LoVo (cell line): Measurements from ENCODE around the gene KSR2.

ENCODE experiments used
- DNase-seq: peaks from one replicate; pipeline ENCODE4 v3.0.0-alpha.2; 2016; ENCODE audit warnings: low spot score

The KSR2 gene

GRCh38 chr12:117528538-117528937 is 440.3 kb downstream of the KSR2 start:
- no peak for DNase-seq

- no peak for DNase-seq
Observed at GRCh38 chr12:117527479-117527855, 441.3 kb downstream of the KSR2 start.

GRCh38 chr12:117526757-117527478 is 441.9 kb downstream of the KSR2 start:
- no peak for DNase-seq

DNA sequence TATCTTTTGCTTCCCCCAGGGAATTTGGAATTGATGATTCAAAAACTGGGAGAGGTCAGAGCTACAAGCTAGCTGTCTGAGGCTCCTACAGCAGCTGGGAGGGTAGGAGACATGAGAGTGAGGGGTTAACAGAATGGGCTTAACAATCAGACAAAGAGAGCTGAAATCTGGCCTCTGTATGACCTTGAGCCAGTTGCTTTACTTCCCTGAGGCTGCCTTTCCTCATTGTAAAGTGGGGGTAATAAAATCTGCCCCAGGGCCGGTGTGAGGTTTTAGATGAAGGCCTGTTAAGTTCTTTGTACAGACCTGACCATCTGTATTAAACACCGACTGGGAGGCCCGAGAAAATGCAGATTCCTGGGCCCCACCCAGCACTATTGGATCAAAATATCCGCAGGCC is 443.0 kb downstream of the KSR2 start:
- DNase-seq = no peak

DNA sequence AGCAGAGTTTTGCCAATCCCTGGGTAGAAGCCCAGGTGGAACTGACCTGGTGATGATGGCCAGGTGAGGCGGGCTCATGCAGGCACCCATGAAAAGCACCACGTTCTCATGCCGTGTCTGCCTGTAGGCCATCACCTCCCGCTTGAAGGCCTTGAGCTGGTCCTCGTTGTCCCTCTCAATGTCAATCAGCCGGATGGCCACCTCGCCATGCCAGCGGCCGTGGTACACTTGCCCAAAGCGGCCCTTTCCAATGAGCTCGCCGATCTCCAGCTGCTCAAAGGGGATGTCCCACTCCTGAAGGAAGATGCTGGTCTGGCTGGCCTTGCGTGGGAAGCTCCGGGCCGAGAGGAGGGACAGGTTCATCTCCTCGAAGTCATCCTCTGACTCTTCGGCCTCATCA is 444.0 kb downstream of the KSR2 start:
- DNase-seq = no peak

- no peak for DNase-seq
Observed at GRCh38 chr12:117523971-117524370, 444.8 kb downstream of the KSR2 start.

DNA sequence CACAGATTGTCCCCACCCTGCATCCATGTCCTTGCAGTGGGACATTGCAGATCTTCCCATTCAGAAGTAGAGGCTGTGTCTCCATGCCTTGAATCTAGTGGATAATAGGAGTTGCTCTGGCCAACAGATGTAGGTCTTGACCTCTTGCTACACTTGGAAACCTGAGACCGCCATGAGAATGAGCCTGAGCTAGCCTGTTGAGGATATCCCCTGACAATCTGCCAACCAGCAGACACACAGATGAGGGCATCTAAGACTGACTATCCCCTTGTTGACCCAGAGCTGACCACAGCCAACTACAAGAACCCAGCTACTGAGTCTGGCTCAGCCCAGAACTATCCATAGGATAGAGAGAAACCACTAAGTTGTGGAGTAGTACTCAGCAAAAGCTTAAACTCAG is 446.2 kb downstream of the KSR2 start:
- DNase-seq = no peak

DNA sequence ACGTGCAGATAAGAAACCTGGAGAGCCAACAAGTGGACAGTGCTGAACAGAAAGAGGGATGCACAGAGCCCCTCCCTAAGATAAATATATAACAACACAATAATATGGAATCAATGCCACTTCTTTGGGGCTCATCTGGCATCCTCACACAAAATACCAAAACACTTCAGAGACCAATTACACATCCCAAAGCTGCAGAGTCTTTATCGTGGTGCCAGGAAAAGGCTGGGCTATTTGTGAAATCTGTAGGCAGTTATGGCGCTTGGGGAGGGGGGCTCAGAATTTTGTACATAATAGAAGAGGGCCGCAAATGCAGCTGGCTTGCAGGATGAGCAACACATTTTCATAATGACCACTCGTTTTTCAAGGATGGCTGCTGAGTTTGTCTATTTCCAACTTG is 446.9 kb downstream of the KSR2 start:
- DNase-seq = no peak

- DNase-seq = no peak
Observed at GRCh38 chr12:117521346-117521745, 447.4 kb downstream of the KSR2 start.

DNA sequence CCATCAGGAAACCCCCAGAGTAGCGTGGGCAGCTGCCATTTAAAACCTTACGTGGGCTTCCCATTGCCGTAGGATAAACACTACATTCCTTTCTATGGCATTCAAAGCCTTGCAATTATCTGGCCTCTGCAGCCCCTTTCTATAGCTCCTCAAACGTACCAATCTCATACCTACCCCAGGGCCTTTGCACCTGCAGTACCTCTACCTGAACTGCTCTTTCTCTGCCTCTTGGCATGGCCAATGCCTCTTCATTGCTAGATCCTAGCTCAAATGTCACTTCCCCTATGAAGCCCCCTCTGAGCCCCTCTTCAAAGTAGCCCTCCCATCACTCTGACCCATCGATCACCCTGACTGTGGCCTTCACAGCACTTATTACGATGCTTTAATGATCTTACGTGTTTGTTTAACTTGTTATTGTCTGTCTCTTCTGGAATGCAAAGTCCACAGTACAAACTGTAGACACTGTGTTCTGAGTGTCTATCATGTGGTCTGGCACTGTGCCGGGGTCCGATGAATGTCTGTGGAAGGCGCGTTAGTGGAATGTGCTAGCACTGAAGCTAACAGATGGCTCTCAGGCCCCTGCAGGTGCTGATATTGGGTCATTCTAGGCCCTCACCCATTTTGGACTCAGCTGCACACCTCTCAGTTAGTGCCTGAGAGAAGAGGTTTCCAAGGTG is 450.1 kb downstream of the KSR2 start:
- no peak for DNase-seq

DNA sequence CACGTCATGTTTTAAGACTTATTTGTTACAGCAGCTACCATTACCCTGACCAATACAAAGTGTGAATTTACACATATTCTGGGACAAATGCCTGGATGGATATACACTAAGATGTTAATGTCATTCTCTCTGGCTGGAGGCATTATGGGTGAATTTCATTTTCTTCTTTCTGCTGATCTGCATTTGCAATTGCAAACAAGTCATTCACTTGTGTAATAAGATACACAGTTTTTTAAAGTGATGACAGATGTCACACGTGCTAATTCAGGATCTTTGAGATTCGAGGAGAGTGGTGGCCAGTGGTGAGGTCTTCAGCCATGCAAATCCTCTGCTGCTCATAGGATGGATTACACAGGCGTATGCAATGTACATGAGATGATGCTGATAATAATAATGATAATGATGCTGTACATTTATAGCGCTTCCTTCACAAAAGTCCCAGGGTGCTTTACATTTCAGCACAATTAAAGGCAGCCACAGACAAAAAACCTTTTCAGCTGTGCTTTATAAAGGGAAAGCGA is 451.5 kb downstream of the KSR2 start:
- DNase-seq = no peak

- DNase-seq = no peak
Observed at GRCh38 chr12:117516034-117516433, 452.8 kb downstream of the KSR2 start.

- no peak for DNase-seq
Observed at GRCh38 chr12:117514016-117514415, 454.8 kb downstream of the KSR2 start.

DNA sequence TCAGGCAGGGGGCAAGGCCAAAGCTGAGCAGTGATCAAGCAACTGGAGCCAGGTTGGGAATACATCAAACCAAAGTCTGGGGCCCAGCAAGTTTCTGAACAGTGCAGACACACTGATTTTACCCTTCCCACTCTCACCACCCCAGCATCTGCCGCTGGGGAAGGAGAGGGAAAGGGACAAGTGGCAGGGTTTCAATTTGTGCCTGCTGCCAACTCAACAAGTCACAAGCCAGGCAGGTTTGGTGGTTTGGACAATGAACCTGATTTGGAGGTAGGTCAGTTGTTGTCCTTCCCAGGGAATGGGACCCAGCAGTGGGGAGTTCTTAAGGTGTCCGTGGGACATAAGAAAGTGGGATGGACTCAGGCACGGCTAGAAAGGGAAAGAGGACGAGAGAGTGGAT is 455.4 kb downstream of the KSR2 start:
- DNase-seq = no peak

GRCh38 chr12:117508468-117508867 is 460.3 kb downstream of the KSR2 start:
- no peak for DNase-seq

- no peak for DNase-seq
Observed at GRCh38 chr12:117507548-117507947, 461.2 kb downstream of the KSR2 start.

DNA sequence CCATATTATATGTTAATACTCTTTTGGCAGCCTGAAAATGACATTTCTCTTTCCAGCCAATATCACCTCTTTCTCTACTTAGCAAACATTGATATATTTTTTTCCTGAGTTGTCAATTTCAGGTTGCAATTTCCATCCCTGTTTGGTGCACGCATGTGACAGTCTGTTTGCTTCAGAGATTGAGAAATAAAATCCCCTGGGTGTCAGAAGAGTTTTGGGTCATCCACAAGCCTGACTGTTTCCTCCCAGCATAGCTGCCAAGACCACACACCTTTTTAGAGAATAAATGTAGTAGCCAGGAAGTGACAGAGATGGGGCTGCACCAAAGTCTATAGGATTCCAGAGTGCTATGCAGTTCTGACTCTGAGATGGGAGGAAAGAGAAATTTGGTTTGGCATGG is 462.5 kb downstream of the KSR2 start:
- no peak for DNase-seq

GRCh38 chr12:117502633-117503032 is 466.2 kb downstream of the KSR2 start:
- no peak for DNase-seq

GRCh38 chr12:117502233-117502632 is 466.6 kb downstream of the KSR2 start:
- no peak for DNase-seq

DNA sequence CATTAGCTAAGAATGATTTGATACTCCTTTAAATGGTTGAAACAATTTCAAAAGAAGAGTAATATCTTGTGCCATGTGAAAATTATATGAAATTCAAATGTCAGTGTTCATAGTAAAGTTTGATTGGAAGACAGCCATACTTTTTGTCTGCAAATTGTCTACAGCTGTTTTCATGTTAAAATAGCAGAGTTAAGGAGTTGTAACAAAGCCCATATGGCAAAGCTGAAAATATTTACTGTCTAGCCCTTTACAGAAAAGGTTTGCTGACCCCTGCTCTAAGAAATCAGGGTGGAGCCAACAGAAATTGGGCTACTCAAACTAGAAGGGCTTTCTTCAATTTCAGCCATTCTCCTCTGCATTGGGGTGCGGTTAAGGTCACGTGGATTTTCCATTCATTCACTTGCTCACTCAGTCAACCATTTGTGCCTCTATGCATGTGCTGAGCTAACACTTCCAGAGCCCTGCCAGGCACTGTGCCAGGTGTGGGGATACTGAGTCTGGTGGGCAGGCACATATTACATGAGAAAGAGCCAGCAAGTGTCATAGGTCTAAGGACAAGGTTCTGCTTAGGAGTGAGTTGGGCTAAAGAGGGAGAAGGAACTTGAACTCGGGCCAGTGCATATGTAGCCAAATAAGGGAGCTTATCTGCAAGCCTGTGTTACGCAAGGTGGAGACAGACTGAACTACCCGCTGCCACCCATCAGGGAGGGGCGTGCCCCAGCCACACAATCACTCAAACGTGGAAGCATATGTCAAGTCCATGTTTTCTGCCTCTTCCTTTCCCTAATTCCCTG is 467.5 kb downstream of the KSR2 start:
- DNase-seq = no peak

DNA sequence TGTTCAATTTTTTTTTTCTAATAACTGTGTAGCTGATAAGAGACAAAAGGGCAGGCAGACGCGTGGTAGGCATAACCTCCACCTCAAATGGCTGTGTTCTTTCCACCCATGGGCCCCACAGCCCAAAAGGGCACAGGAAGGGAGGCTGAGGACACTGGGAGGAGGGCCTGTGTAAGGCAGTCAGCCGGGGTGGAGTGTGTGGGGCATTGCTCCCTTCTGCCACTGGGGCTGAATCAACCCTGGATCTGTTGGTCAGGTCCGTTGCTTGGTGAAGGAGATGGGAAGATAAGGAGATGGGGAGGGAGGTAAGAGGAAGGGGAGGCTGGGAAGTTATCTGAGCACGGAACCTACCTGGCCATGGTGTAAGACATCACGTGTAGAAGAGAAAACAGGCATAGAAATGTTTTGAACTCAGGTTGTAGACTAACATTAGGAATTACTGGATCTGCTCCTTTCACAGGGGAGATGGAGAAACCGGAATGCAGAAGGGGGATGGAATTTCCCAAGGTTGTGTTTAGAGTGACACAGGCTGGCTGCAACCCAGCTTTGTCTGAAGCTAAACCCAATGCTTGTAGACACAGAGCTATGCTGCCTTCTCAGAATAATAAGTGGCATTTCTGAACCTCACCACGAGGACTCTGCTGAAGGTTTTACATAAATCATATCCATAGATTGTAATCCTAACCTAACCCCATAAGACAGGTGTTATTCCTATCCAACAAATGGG is 468.9 kb downstream of the KSR2 start:
- DNase-seq = no peak

DNA sequence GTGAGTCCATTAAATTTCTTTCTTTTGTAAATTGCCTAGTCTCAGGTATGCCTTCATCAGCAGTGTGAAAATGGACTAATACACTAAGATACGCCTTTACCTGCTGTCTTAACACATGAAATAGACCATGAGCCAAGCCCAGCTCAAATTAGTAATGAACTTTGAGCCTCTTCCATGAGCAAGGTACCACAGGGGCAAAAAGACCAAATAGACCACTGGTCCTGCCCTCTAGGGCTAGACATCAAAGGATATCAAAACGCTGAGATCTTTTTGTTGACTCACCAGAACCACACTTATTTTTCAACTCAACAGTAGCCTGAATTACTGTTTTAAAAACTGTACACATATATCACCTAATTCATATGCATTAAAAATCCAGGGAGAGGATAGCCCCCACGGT is 469.9 kb downstream of the KSR2 start:
- DNase-seq = no peak
